ENCODE measurements around the gene ACO1. TPM values are rescaled to one million over a fixed set of nuclear protein-coding genes. Genes with fewer than 3 reads are reported as not detected.
A peak's percentile ranks its signal among the peaks of the same experiment; 100 is the strongest.
"Not testable (repeated sequence)": the region's sequence is repeated elsewhere in the genome, so short reads cannot be mapped to it uniquely, and the experiment has no call there.

The ACO1 gene
- total RNA-seq, 1 experiment from 2014 or later: 29.6 TPM

DNA sequence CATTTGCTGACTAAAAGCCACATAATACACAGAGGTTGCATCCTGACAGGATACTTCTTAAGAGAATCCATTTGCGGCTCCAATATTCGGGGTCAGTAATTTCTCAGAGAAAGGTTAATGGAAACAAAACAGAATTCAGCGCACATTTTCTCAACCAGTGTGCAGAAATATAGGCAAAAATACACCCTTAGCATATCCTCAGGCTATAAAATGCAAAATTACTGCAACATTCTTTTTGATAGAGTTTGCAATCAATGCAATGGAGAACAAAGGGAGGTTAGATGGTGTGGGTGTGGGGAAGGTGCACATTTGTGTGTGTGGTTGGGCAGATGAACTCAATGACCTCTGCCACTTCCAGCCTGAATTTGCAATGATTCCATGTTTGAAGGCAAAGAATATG lies 35.4 kb upstream of the ACO1 start:
- no peak overlapping the region for H3K4me3 Mint-ChIP-seq (ENCODE audit: low read depth, unreplicated experiment)
- H3K9me3 Mint-ChIP-seq (ENCODE audit: low read depth, unreplicated experiment): no peaks in the 10 kb centered on the region
- H3K27me3 Mint-ChIP-seq (ENCODE audit: unreplicated experiment): no peaks in the 10 kb centered on the region
- intact Hi-C loops (cut with micrococcal nuclease; ENCODE audit: unreplicated experiment): no loop called here
- TF ChIP-seq, protein P1, sequence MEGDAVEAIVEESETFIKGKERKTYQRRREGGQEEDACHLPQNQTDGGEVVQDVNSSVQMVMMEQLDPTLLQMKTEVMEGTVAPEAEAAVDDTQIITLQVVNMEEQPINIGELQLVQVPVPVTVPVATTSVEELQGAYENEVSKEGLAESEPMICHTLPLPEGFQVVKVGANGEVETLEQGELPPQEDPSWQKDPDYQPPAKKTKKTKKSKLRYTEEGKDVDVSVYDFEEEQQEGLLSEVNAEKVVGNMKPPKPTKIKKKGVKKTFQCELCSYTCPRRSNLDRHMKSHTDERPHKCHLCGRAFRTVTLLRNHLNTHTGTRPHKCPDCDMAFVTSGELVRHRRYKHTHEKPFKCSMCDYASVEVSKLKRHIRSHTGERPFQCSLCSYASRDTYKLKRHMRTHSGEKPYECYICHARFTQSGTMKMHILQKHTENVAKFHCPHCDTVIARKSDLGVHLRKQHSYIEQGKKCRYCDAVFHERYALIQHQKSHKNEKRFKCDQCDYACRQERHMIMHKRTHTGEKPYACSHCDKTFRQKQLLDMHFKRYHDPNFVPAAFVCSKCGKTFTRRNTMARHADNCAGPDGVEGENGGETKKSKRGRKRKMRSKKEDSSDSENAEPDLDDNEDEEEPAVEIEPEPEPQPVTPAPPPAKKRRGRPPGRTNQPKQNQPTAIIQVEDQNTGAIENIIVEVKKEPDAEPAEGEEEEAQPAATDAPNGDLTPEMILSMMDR (IDR thresholded peaks at IDR 0.05; ENCODE audit: unreplicated experiment): no peak
- no TSS peak for BruUV-seq (replicated peaks)
- no peaks in the 10 kb centered on the region for H3K36me3 Mint-ChIP-seq (ENCODE audit: insufficient read depth, unreplicated experiment)
- no peak overlapping the region for H3K27ac Mint-ChIP-seq (ENCODE audit: unreplicated experiment)
- H3K4me1 Mint-ChIP-seq (ENCODE audit: low read depth, unreplicated experiment): no peaks in the 10 kb centered on the region
- DNase-seq: no peak
- CTCF ChIA-PET: no interaction called here

DNA sequence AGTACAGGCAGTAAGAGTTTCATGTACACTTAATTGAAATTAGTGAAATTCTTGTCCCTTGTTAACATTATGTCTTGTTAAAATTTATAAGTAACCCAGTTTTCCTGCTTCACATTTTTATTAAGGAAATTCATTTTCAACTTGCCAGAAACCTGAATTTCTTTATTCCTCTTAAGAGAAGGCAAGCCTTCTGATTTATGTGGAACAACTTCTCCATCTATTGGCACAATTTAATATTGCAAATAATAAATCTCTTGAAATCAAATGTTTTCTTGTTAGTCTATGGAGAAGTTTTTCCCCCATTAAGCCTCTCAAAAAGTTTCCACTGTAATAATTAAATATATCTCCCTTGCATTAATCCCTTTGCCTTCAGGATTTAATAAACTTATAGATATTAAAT lies 33.8 kb upstream of the ACO1 start:
- no TSS peak for BruUV-seq (replicated peaks)
- no peak overlapping the region for H3K4me3 Mint-ChIP-seq (ENCODE audit: low read depth, unreplicated experiment)
- DNase-seq: no peak
- H3K27ac Mint-ChIP-seq (ENCODE audit: unreplicated experiment): no peak overlapping the region
- H3K27me3 Mint-ChIP-seq (ENCODE audit: unreplicated experiment): no peaks in the 10 kb centered on the region
- CTCF ChIA-PET: no interaction called here
- H3K9me3 Mint-ChIP-seq (ENCODE audit: low read depth, unreplicated experiment): no peaks in the 10 kb centered on the region
- H3K36me3 Mint-ChIP-seq (ENCODE audit: insufficient read depth, unreplicated experiment): no peaks in the 10 kb centered on the region
- intact Hi-C loops (cut with micrococcal nuclease; ENCODE audit: unreplicated experiment): loop anchor here (1.0 to 10.0 kb wide), 2 partner anchors 202 to 546 kb away; no protein-coding TSS in a partner anchor
- TF ChIP-seq, protein P1 (IDR thresholded peaks at IDR 0.05; ENCODE audit: unreplicated experiment): no peak
- no peaks in the 10 kb centered on the region for H3K4me1 Mint-ChIP-seq (ENCODE audit: low read depth, unreplicated experiment)

DNA sequence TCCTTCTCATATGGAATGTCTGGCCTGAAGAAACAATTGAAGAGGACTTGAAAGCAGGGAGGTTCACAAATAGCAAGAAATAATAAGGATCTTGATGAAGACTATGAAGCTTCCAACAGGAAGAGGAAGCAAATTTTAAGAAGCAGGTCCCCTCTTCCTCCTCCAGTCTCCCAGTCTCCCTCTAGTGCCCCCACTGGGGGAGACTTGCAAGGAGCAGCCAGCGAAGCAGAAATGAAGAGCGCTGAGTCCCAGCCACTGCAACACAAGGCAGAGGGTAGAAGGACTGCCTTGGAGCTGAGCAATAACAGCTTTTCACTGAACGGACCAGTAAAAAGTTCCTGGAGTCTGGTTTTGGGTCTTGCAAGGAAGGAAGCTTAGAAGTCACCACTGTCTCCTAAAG lies 32.6 kb upstream of the ACO1 start:
- no peak overlapping the region for H3K27ac Mint-ChIP-seq (ENCODE audit: unreplicated experiment)
- no peaks in the 10 kb centered on the region for H3K9me3 Mint-ChIP-seq (ENCODE audit: low read depth, unreplicated experiment)
- intact Hi-C loops (cut with micrococcal nuclease; ENCODE audit: unreplicated experiment): loop anchor here (10.0 kb wide), 1 partner anchor 547 kb away; no protein-coding TSS in a partner anchor
- no peaks in the 10 kb centered on the region for H3K4me1 Mint-ChIP-seq (ENCODE audit: low read depth, unreplicated experiment)
- no peaks in the 10 kb centered on the region for H3K36me3 Mint-ChIP-seq (ENCODE audit: insufficient read depth, unreplicated experiment)
- CTCF ChIA-PET: no interaction called here
- H3K27me3 Mint-ChIP-seq (ENCODE audit: unreplicated experiment): no peaks in the 10 kb centered on the region
- TF ChIP-seq, protein P1 (IDR thresholded peaks at IDR 0.05; ENCODE audit: unreplicated experiment): peak; percentile 25
- no TSS peak for BruUV-seq (replicated peaks)
- no peak overlapping the region for H3K4me3 Mint-ChIP-seq (ENCODE audit: low read depth, unreplicated experiment)
- no peak for DNase-seq

DNA sequence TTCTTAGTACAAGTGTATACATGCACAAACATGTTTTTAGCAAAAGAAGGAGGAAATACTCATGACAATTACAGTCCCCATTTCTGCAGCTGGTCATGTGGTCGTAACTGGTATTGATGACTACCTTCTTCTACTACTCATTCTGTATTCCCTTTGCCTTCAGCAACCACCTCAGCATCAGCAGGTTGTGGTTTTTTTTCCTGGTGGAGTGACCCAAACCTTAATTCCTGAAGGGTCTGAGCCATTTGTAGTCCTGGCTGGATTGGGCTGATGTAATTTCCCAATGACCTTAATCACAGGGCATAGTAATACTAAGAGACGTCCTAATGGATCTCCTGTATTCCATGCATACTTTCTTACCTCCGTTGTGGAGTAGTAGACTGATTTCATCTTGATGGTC lies 31.0 kb upstream of the ACO1 start:
- BruUV-seq (replicated peaks): not testable (repeated sequence)
- intact Hi-C loops (cut with micrococcal nuclease; ENCODE audit: unreplicated experiment): loop anchor here (10.0 kb wide), 1 partner anchor 549 kb away; no protein-coding TSS in a partner anchor

DNA sequence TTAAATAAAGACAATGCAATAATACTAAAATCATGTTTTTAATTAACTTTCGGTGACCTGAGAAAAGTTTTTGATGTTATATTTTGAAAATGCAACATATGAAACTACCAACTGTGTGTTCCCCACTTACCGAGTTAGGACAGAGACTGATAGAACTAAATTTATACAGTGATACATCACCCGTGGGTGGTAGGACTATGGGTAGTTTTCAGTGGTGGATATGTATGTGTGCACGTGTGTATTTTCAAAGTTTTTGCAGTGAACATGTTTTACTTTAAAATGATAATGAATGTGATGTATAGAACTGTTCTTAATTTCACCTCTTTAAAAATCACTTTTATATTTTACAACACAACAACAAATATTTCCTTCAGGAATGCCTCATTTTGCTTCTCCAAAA lies 25.0 kb upstream of the ACO1 start:
- Mint-ChIP-seq H3K27me3 (ENCODE audit: unreplicated experiment) (peaks cover 16% of the 10 kb centered on the region), H3K27ac (ENCODE audit: unreplicated experiment) (no peak overlapping the region), H3K9me3 (ENCODE audit: low read depth, unreplicated experiment) (no peaks in the 10 kb centered on the region), H3K36me3 (ENCODE audit: insufficient read depth, unreplicated experiment) (no peaks in the 10 kb centered on the region), H3K4me3 (ENCODE audit: low read depth, unreplicated experiment) (no peak overlapping the region), H3K4me1 (ENCODE audit: low read depth, unreplicated experiment) (no peaks in the 10 kb centered on the region)
- intact Hi-C loops (cut with micrococcal nuclease; ENCODE audit: unreplicated experiment): loop anchor here (10.0 kb wide), 1 partner anchor 555 kb away; no protein-coding TSS in a partner anchor
- no peak for DNase-seq
- BruUV-seq (replicated peaks): no TSS peak
- CTCF ChIA-PET: no interaction called here
- TF ChIP-seq, protein P1 (IDR thresholded peaks at IDR 0.05; ENCODE audit: unreplicated experiment): no peak

More for the DNA sequence above, 31.0 kb upstream of the ACO1 start:
- H3K27ac Mint-ChIP-seq (ENCODE audit: unreplicated experiment); H3K27me3 Mint-ChIP-seq (ENCODE audit: unreplicated experiment); H3K4me1 Mint-ChIP-seq (ENCODE audit: low read depth, unreplicated experiment); H3K9me3 Mint-ChIP-seq (ENCODE audit: low read depth, unreplicated experiment); H3K4me3 Mint-ChIP-seq (ENCODE audit: low read depth, unreplicated experiment); CTCF ChIA-PET; H3K36me3 Mint-ChIP-seq (ENCODE audit: insufficient read depth, unreplicated experiment); DNase-seq: not testable (repeated sequence)
